NCI-H2107 treated with DMSO at 0.1 percent for 48 hours (cell line): ENCODE measurements around the gene CELA1.
"Not testable (repeated sequence)": the region's sequence is repeated elsewhere in the genome, so short reads cannot be mapped to it uniquely, and the experiment has no call there.

Experiments used
- DNase-seq: peaks from one replicate; lab custom pipeline; 2025; ENCODE audit not compliant: unreplicated experiment; lab: John Stamatoyannopoulos, UW

Gene CELA1

GRCh38 chr12:51320695-51321320, 25.7 kb downstream of the CELA1 start:
- no peak for DNase-seq

- DNase-seq = no peak
These were observed 26.2 kb downstream of the CELA1 start for GRCh38 chr12:51320311-51320694.

GRCh38 chr12:51318846-51319599, 27.5 kb downstream of the CELA1 start:
- no peak for DNase-seq

GRCh38 chr12:51318057-51318806, 28.2 kb downstream of the CELA1 start:
- DNase-seq = not testable (repeated sequence)

- DNase-seq = no peak
These were observed 35.1 kb downstream of the CELA1 start for GRCh38 chr12:51311389-51311788.

- DNase-seq = no peak
These were observed 38.6 kb downstream of the CELA1 start for GRCh38 chr12:51307655-51308593.

GRCh38 chr12:51306507-51306906, 40.0 kb downstream of the CELA1 start:
- DNase-seq = no peak

- not testable (repeated sequence) for DNase-seq
These were observed 45.7 kb downstream of the CELA1 start for GRCh38 chr12:51300768-51301167.

- no peak for DNase-seq
These were observed 50.8 kb downstream of the CELA1 start for GRCh38 chr12:51295651-51296050.

GRCh38 chr12:51294097-51294496, 52.4 kb downstream of the CELA1 start:
- not testable (repeated sequence) for DNase-seq

GRCh38 chr12:51293696-51294095, 52.8 kb downstream of the CELA1 start:
- no peak for DNase-seq

GRCh38 chr12:51291603-51292513, 54.6 kb downstream of the CELA1 start:
- DNase-seq = not testable (repeated sequence)

GRCh38 chr12:51285843-51286242, 60.6 kb downstream of the CELA1 start:
- no peak for DNase-seq

GRCh38 chr12:51281202-51281924, 65.1 kb downstream of the CELA1 start:
- DNase-seq = no peak
